HL-60 (cell line): Measurements from ENCODE around the gene NEIL1.

Source experiments
- DNase-seq, 2 experiments: peaks; one replicate each; pipeline ENCODE4 v3.0.0-alpha.2; 2010 to 2020; ENCODE audit warnings: low read depth in 1 of 2, low spot score in 1 of 2
- H3K27ac ChIP-seq: fragments of 250-450 bp; sonication (Bioruptor Pico); replicated peaks from 2 replicates; pipeline ENCODE4 v1.5.1; 2020; ENCODE audit warnings: mild to moderate bottlenecking, moderate library complexity
- H3K27me3 ChIP-seq: fragments of 250-450 bp; sonication (Bioruptor Pico); 2 replicates; pipeline ENCODE4 v1.5.1; 2021; ENCODE audit warnings: mild to moderate bottlenecking, moderate library complexity; ENCODE audit not compliant: insufficient read depth, poor library complexity, severe bottlenecking
- H3K4me3 ChIP-seq: replicated peaks from 2 replicates; pipeline ENCODE4 v1.5.1; 2011; ENCODE audit warnings: mild to moderate bottlenecking, control low read depth, low read length; ENCODE audit not compliant: insufficient read depth
- GABPA ChIP-seq: IDR thresholded peaks from 2 replicates; pipeline ENCODE4 v1.6.1; 2012; ENCODE audit warnings: low read depth
- POLR2AphosphoS5 ChIP-seq: IDR thresholded peaks from 2 replicates; pipeline ENCODE4 v1.6.1; 2012; ENCODE audit warnings: low read depth
- SPI1 ChIP-seq: IDR thresholded peaks from 2 replicates; pipeline ENCODE4 v1.6.1; 2012; ENCODE audit warnings: low read depth, mild to moderate bottlenecking, borderline replicate concordance
- TF ChIP-seq, protein P1 (sequence below): IDR thresholded peaks from 2 replicates; pipeline ENCODE4 v1.6.1; 2012; ENCODE audit warnings: low read depth; ENCODE audit not compliant: insufficient replicate concordance
- TF ChIP-seq, protein P2 (sequence below): IDR thresholded peaks from one replicate; pipeline ENCODE4 v1.5.1; 2011; ENCODE audit warnings: low read length, control low read depth, inconsistent platforms; ENCODE audit not compliant: insufficient read depth

Gene NEIL1

DNA sequence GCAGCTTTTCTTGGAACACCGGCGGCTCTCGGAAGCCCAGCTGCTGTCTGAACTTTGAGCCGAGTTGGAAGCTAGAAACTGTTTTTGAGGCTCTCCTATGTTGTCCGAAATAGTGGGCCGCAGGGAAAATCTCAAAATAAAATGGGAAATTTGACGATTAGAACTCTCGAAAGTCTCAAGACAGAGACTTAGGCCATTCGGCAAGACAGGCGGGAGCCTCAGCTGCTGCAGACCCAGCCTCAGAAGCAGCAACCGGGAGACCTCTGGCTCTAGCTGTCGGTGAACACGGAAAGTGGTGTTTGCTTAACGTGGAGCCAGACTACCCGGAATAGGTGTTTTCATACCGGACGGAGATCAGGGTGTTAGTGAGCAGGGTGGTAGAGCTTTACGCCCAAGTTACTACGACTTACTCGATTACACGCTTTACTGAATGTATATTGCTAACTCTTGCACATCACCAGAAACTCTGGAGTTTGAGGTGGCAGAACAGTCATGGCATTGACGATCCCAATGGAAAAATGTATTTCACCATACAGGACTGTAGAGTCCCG, 21.9 kb downstream of the NEIL1 start:
- Histone ChIP-seq H3K27ac (peak overlapping the region; percentile 93), H3K4me3 (peak overlapping the region; percentile 71), H3K27me3 (no peaks in the 10 kb centered on the region)
- no peak for TF ChIP-seq GABPA
- TF ChIP-seq POLR2AphosphoS5: no peak
- TF ChIP-seq SPI1: no peak
- TF ChIP-seq, protein P1, sequence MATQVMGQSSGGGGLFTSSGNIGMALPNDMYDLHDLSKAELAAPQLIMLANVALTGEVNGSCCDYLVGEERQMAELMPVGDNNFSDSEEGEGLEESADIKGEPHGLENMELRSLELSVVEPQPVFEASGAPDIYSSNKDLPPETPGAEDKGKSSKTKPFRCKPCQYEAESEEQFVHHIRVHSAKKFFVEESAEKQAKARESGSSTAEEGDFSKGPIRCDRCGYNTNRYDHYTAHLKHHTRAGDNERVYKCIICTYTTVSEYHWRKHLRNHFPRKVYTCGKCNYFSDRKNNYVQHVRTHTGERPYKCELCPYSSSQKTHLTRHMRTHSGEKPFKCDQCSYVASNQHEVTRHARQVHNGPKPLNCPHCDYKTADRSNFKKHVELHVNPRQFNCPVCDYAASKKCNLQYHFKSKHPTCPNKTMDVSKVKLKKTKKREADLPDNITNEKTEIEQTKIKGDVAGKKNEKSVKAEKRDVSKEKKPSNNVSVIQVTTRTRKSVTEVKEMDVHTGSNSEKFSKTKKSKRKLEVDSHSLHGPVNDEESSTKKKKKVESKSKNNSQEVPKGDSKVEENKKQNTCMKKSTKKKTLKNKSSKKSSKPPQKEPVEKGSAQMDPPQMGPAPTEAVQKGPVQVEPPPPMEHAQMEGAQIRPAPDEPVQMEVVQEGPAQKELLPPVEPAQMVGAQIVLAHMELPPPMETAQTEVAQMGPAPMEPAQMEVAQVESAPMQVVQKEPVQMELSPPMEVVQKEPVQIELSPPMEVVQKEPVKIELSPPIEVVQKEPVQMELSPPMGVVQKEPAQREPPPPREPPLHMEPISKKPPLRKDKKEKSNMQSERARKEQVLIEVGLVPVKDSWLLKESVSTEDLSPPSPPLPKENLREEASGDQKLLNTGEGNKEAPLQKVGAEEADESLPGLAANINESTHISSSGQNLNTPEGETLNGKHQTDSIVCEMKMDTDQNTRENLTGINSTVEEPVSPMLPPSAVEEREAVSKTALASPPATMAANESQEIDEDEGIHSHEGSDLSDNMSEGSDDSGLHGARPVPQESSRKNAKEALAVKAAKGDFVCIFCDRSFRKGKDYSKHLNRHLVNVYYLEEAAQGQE: no peak
- TF ChIP-seq, protein P2, sequence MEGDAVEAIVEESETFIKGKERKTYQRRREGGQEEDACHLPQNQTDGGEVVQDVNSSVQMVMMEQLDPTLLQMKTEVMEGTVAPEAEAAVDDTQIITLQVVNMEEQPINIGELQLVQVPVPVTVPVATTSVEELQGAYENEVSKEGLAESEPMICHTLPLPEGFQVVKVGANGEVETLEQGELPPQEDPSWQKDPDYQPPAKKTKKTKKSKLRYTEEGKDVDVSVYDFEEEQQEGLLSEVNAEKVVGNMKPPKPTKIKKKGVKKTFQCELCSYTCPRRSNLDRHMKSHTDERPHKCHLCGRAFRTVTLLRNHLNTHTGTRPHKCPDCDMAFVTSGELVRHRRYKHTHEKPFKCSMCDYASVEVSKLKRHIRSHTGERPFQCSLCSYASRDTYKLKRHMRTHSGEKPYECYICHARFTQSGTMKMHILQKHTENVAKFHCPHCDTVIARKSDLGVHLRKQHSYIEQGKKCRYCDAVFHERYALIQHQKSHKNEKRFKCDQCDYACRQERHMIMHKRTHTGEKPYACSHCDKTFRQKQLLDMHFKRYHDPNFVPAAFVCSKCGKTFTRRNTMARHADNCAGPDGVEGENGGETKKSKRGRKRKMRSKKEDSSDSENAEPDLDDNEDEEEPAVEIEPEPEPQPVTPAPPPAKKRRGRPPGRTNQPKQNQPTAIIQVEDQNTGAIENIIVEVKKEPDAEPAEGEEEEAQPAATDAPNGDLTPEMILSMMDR: no peak
- DNase-seq: no peak

DNA sequence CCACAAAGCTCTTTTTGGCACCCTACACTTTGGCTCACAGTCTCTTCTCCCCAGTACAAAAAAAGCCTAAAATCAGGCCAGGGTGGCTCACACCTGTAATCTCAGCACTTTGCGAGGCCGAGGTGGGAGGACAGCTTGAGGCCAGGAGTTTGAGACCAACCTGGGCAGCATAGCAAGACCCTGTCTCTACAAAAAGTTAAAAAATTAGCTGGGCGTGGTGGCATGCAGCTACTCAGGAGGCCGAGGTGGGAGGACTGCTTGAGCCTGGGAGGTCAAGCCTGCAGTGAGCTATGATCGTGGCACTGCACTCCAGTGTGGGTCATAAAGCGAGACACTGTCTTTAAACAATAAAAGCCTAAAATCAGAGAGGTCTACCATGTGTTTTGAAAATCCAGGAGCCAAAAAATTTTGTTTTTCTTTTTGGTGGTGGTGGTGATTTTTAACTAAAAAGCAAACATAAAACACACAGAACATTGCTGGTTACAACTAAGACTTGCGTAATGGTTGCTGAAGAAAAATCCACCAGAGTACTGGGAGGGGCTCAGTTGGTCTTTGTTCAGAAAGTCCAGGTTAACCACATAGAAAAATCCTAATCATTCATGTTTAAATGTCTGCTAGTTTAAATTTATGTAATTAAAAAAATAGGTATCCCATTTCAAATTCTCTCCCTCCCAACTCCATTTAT, 23.2 kb downstream of the NEIL1 start:
- Histone ChIP-seq H3K4me3 (no peak overlapping the region), H3K27ac (no peak overlapping the region), H3K27me3 (no peaks in the 10 kb centered on the region)
- TF ChIP-seq POLR2AphosphoS5: no peak
- TF ChIP-seq, protein P2: no peak
- TF ChIP-seq GABPA: no peak
- no peak for DNase-seq

DNA sequence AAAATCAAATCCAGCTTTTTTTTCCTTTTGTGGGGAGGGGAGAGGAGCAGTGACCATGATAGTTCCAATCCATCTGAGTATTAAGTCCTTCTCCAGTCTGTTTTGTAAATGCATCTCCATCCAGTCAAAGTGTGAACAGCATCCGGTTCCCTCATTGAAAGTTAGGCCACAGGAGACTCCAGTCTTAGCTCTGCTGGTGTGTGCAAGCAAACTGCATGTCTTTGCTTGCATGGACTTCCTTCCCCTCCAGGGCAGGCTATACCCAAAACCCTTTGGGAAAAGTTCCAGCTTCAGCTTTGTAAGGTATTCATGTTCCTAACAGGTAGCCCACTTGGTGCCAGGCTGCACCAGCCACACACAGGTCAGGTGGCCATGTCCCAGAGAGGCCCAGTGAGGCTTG, 24.6 kb downstream of the NEIL1 start:
- no peak overlapping the region for H3K4me3 ChIP-seq
- no peak overlapping the region for H3K27ac ChIP-seq
- no peaks in the 10 kb centered on the region for H3K27me3 ChIP-seq

More for the DNA sequence above, 24.6 kb downstream of the NEIL1 start:
- no peak for DNase-seq
- no peak for TF ChIP-seq POLR2AphosphoS5
- TF ChIP-seq GABPA: no peak
- TF ChIP-seq, protein P2: no peak
- TF ChIP-seq, protein P1: no peak
- TF ChIP-seq SPI1: no peak
